UCSD-AML1 (cell line): Measurements from ENCODE around the gene COL27A1.

Experiments used
- DNase-seq: peaks from one replicate; lab custom pipeline; 2025; ENCODE audit not compliant: unreplicated experiment; lab: John Stamatoyannopoulos, UW

Gene COL27A1

GRCh38 chr9:114143234-114143633 lies 12.1 kb upstream of the COL27A1 start:
- DNase-seq, result no peak

DNA sequence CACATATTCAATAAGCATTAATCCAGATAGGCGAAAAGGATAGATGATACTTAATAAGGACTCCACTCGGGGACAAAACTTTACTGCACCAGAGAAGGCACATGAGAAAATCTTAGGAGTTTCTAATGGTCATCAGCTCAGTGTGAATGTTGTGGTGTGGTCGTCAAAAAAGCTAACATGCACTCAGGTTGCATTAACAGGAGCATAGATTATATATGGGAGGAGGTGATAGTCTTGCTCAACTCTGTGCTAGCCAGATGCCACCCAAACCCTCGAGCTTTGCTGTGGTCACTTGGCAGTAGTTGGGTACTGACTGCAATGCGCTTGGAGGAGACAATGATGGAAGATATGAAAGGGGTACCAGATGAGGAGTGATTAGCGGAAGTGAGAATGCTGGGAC lies 8.6 kb upstream of the COL27A1 start:
- no peak for DNase-seq

- DNase-seq, result no peak
Measured at GRCh38 chr9:114149181-114149580, 6.2 kb upstream of the COL27A1 start.

DNA sequence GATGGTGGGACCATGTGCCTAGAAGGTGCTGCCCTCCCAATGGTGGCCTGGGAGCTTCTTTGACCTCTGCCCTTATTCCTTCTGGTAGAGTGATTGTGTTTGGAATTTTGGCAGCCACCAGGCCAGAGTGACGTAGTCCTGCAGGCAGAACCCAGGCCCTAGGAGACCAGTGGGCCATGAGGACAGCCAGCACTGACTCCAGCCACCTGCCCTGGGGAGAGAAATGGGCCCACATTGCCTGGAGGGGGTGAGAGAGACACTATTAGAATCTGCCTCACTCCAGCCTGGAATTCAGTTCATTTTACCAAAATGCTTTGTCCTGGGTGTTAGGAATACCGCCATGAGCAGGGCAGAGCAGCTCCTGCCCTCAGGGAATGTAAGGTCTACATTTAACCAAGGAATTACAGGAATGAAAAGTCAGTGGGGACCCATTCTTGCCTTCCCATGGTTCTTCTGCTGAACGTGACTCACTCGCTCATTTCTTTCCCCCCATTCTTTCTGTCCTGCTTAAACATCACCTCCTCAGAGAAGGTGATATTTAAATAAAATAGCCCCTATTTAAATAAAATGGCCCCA lies 5.5 kb upstream of the COL27A1 start:
- no peak for DNase-seq

DNA sequence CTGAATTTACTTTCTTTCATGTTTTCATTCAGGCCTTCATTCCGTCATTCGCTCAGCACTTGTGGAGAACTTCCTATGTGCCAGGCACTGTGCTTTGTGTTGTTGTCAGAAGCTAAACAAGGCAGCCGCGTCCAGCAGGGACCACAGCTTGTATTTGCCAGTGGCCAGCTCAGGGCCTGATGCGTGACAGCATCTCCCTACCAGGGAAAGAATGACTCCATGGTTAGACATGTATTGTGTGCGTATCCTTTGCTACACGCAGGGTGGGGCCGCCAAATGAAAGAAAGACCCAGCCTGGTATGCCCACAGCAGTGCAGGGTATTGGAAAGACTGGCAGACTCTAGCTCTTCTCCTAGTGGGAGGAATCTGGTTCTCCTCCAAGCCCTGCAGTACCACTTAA lies 4.7 kb upstream of the COL27A1 start:
- DNase-seq, result no peak

GRCh38 chr9:114151426-114151956 lies 3.8 kb upstream of the COL27A1 start:
- no peak for DNase-seq

DNA sequence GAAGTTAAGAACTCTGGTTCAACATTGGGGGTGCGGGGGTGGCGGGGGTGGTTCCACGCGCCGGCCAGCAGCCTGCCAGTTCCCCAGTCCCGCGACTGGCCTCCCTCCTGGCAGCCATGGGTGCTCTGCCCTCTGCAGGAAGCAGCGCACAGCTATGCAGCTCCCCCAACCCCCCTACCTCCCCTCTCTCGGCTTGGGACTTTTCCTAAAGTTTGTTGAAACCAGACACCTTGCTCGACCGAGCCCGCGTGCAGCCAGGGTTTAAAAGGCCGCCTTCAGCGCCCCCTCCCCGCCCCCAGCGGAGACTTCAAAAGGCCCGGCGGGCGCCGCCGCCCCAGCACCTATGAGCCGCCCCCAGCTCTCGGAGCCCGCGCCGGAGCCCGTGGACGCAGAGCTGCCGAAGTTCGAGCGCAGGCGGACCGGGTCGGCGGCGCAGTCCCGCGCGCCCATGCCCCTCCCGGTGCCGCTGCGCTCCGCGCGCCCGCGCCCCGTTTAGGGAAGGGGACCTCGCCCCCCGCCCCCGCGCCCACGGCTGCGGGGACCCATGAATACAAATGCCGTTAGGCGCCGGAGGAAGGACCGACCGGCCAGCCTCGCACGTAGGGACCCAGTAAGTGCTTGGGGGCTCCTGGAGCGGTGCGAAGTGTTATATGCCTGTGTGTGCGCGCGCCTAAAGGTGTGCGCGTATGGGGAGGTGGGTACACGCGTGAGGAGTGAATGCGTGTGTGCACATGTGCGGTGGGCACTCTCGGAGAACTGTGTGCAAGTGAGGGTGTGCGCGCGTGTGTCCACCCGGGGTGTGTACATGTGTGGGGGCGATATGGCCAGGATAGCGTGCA lies 1.4 kb upstream of the COL27A1 start:
- DNase-seq, result no peak

DNA sequence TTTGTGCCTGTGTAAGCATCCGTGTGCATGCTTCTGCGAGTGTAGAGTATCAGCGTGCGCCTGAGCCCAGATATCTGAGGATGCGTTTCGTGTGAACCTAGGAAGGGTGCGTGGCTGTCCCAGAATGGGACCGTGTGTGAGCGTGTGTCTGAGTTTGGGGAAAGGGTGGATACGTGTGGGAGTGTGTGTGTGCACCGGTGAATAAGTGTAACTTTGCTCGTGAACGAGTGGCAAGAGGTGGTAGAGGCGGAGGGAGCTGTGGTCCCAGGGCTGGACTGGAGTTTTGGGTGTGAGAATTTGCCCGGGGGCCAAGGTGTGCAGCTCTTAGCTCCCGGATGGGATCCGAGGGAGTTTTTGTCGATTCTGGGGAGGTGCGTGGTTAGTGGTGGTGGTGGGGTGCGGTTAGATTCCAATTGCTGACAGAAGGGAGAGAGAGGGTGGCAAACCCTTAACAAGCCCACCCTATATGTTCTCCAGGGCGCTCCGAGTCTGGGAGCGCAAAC lies 686 bp upstream of the COL27A1 start:
- no peak for DNase-seq

- no peak for DNase-seq
Measured at GRCh38 chr9:114155995-114156656, 789 bp downstream of the COL27A1 start.

DNA sequence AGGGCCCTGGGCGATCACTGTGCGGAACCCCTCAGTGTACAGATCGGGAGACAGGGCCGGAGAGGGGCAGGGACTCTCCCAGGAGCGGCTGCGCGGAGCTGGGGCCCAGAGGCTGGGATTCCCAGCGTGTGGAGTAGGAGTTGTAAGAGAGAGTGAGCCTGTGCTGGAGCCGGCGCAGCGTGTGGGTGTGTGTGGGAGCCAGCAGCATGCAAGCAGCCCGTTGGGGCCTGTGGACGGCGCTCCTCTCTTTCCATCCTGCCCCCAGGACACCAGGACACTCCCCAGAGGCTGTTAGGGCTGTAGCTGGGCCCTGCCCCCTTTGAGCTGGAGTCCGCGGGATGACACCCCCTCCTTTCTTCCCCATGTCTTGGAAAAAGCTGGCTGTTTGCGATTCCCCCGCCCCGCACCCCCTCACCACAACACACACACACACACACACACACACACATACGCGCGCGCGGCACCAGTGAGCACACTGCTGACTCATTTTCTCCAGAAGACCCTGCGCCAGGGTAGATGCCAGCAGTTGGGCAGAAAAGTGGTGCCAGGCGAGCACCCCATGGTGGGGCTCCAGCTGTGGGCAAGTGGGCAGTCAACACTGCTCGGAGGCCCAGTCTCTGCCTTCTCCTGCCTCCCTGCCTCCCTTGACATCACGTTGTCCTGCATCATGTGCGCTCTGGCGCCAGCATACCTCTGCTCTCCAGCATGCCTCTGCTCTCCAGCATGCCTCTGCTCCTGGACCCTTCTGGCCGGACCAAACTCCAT lies 1.5 kb downstream of the COL27A1 start:
- DNase-seq, result no peak

DNA sequence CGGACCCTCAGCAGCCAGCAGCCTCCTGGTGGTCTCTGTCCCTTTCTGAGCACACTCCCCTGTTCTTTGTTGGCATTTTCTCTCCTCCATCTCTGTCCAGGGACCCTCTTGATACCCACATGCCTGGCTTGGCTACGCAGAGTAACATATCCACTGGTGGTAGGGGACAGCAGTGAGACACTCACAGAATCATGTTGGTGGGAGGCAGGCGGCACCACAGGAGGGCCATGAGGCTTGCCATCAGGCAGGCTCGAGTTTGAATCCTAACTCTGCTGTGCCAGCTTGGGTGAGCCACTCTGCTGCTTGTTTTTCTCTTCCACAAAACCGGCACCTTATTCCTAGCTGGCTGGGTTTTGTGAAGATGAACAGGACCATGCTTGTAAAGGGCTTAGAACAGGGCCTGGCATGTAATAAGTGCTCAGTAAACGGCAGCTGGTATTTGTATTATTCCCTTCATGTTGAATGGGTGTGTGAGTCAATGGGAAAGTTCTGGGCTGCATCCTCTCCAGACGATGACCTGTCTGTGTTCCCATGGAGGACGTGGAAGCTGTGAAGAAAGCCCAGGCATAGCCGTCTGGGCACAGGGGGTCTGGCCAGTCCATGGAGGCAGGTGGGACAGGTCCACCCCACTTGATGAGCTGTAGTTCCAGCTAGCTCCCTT lies 2.3 kb downstream of the COL27A1 start:
- no peak for DNase-seq

DNA sequence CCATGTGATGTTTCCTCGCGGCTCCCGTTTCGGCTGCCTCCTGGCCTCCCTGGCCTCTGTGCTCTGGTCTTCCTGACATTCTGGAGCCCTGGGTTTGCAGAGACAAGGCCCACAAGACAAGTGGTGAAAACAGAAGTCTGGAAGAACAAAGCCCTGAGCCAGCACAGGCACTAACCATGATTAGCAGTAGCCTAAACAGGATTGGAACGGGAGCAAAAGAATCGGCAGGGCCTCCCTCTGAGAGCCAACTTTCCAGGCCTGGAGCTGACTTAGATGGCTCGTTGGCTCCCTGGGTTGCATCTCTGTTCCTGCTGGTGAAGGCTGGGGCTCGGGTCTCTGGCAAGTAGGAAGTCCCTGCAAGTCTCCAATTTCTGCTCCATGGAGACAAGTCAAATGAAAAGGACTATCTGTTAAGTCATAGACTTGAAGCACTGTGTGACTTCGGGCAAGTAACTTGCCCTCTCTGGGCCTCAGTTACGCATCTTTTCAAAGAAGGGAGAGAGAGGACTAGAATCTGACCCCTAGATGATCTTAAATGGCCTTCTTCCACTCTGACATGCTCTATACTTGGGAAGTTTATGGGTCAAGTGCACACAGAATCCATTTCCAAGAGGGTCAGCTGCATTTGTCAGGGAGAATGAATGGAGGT lies 3.3 kb downstream of the COL27A1 start:
- DNase-seq, result no peak

GRCh38 chr9:114159691-114160090 lies 4.4 kb downstream of the COL27A1 start:
- no peak for DNase-seq

- DNase-seq, result no peak
Measured at GRCh38 chr9:114161513-114161912, 6.2 kb downstream of the COL27A1 start.

- no peak for DNase-seq
Measured at GRCh38 chr9:114163517-114163951, 8.2 kb downstream of the COL27A1 start.

GRCh38 chr9:114164191-114164794 lies 9.0 kb downstream of the COL27A1 start:
- DNase-seq, result no peak

GRCh38 chr9:114165407-114166102 lies 10.2 kb downstream of the COL27A1 start:
- no peak for DNase-seq

GRCh38 chr9:114166103-114166470 lies 10.8 kb downstream of the COL27A1 start:
- DNase-seq, result no peak
